ENCODE measurements around the gene ICAM1.

The ICAM1 gene

GRCh38 chr19:10245189-10245939, 25.6 kb upstream of the ICAM1 start:
- DNase-seq, result no peak

- DNase-seq, result no peak
Observed at GRCh38 chr19:10246511-10246910, 24.4 kb upstream of the ICAM1 start.

DNA sequence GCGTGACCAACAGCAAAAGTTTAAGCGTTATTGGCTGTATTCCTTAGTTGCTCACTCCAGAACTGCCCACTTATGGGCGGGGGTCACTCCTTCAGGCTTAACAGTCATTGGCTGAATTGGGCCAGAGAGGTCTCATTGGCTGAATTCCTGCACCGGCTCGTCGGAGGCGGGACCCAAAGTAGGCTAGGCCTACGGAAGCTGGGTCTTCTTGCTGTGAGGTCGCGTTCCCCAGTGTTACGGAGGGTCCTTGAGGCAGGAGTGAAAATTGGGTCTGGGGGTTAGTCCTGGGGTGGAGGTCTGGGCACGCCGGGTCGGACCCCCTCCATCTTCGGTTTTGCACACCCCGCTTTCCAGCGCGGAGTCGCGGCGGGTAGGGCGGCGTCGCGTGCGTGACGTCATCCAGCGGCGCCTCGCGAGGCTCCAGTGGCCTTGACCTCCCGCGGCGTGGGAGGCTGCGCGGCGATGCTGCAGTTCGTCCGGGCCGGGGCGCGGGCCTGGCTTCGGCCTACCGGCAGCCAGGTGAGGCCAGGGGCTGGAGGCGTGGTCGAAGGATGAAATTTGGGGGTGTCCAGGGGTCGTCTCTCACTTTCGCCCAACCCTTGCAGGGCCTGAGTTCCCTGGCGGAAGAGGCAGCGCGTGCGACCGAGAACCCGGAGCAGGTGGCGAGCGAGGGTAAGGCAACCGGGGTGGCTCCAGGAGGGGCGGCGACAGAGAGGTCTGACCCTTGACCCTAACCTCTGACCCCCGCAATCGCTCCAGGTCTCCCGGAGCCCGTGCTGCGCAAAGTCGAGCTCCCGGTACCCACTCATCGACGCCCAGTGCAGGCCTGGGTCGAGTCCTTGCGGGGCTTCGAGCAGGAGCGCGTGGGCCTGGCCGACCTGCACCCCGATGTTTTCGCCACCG, 18.9 kb upstream of the ICAM1 start, which contains the start of gene MRPL4:
Gene MRPL4 (plus strand): TSS at position 423 of the 903 bp plus-strand sequence. CDS start 40 bp downstream, at position 463.
- peak; percentile 99 for DNase-seq

DNA sequence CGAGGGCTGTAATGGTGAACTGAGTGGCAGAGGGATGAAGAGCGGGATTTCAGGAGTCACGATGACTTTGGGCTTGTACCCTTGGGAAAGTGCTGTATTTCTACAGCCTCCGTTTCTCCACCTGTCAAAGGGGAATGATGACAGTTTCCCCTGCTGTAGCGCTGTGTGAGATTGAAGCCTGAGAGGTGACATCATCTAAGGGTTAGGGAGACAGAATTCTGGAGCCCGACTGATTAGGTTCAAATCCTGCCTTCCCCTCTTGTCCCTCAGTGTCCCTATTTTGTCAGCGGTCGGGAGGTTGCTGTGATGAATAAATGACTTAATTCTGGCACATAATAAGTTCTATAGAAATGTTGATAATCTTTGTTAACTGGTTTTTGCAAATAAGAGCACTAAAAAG, 18.2 kb upstream of the ICAM1 start:
- no peak for DNase-seq

- no peak for DNase-seq
Observed at GRCh38 chr19:10254244-10254643, 16.7 kb upstream of the ICAM1 start.

- no peak for DNase-seq
Observed at GRCh38 chr19:10255358-10255757, 15.6 kb upstream of the ICAM1 start.

DNA sequence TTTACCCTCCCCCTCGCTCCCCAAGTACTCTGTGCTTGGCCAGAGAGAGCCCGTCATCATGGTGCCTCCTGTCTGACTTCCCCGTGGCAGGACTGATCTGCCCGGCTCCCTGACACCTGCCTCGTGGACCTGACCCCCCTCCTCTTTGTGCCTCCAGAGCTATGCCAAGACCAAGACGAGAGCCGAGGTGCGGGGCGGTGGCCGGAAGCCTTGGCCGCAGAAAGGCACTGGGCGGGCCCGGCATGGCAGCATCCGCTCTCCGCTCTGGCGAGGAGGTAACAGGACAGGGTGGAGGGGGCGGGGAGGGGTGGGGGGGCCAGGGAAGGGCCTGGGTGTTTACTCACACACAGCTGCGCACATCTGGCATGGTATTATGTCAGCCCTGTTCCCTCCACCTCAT, 14.4 kb upstream of the ICAM1 start:
- no peak for DNase-seq

GRCh38 chr19:10256970-10257615, 13.8 kb upstream of the ICAM1 start:
- DNase-seq, result no peak

- no peak for DNase-seq
Observed at GRCh38 chr19:10258080-10258710, 12.7 kb upstream of the ICAM1 start.

DNA sequence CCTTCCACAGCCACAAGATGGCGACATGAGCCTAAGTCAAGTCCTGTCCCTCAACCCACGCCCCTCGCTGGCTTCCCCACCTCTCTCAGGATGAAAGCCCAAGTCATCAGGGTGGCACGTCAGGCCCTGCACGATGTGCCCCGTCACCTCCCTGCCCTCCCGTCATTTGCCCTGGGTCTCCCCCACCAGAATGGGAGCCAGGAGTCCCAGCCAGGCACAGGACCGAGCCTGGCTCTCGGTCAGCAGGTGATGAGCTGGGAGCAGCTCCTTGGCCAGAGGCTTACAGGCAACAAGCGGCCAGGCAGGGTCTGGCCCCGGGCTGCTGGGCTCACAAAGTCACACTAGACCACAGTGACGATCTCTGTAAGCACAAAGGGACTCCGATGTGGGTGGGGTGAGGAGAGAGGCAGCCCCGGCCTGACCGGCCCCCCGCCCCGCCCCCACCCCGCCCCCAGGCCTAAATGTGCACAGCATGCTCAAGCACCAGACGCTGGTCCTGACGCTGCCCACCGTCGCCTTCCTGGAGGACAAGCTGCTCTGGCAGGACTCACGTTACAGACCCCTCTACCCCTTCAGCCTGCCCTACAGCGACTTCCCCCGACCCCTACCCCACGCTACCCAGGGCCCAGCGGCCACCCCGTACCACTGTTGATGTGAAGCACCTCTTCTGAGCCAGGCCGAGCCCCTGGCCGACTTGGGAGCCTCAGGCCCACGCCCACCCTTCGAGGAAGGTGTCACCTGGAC, 11.6 kb upstream of the ICAM1 start:
- peak; percentile 80 to 85 for DNase-seq

DNA sequence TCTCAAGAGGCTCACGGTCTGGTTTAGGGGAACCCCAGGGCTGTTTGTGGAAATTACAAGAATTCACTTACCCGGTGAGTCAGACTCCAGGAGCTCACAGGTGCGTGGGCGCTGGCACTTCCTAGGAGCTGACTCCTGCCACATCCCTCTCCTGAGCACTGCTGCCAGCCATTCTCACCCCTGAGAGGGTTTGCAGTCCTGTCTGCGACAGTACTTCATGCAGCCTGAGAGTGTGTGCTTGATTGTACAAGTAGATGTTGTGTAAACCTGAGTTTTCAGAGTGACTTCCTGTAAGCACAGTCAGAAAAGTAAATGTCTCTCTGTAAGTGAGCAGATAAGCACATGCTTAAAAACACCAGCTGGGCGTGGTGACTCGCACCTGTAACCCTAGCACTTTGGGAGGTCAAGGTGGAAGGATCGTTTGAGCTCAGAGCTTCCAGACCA, 10.8 kb upstream of the ICAM1 start:
- DNase-seq, result no peak

- DNase-seq, result no peak
Observed at GRCh38 chr19:10262771-10263170, 8.1 kb upstream of the ICAM1 start.

DNA sequence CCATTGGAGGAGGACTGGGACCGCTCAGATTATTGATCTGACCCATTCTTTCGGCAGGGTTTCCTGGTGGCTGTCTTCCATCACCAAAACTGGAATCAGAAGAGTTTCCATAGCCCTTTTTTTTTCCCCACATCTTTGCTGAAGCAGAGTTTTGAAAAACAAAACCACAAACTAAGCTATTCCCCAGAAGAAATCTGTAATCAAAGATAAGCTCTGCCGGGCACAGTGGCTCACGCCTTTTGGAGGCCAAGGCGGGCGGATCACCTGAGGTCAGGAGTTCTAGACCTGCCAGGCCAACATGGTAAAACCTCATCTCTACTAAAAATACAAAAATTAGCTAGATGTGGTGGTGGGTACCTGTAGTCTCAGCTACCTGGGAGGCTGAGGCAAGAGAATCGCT, 4.2 kb upstream of the ICAM1 start:
- DNase-seq, result no peak

DNA sequence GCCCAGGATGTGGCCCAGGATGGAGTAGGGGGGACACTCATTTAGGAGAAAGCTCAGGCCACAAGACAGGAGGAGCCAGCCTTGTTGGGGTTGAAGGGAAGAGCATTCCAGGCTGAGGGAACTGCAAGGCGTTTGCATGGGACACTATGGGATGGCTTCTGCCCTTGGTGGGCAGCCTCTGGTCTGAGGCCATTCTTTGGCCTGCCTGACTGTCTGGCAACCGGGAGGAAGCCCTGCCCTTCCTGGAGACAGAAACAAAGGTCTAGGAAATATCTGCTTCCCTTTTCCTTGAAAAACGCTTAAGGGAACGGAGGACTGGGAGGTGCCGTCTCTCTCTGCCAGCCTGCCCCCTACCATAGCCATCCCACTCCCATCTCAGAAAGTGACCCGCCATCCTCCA, 2.8 kb upstream of the ICAM1 start:
- no peak for DNase-seq

DNA sequence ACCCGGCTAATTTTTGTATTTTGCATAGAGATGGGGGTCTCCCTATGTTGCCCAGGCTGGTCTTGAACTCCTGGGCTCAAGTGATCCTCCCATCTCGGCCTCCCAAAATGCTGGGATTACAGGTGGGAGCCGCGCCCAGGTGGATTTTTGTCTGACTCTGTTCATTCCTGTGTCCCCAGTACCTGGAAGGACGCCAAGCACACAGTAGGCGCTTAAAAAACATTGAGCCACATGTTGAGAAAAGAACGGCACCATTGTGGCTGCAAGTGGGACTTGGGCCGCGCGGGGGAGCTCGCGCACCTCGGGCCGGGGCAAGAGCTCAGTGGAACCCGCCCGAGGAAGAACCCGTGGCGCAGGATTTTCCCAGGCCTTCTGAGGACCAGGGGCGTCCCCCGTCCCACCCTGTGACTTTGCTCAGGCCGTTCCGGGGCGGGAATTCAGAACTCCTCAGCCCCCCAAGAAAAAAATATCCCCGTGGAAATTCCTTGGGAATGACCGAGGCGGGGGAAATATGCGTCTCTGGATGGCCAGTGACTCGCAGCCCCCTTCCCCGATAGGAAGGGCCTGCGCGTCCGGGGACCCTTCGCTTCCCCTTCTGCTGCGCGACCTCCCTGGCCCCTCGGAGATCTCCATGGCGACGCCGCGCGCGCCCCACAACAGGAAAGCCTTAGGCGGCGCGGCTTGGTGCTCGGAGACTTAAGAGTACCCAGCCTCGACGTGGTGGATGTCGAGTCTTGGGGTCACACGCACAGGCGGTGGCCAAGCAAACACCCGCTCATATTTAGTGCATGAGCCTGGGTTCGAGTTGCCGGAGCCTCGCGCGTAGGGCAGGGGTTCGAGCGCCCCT, 1.4 kb upstream of the ICAM1 start:
- DNase-seq, result peak; percentile 44 to 74

- DNase-seq, result no peak
Observed at GRCh38 chr19:10270180-10270615, 722 bp upstream of the ICAM1 start.

- DNase-seq, result no peak
Observed at GRCh38 chr19:10271543-10272086, 695 bp downstream of the ICAM1 start.

DNA sequence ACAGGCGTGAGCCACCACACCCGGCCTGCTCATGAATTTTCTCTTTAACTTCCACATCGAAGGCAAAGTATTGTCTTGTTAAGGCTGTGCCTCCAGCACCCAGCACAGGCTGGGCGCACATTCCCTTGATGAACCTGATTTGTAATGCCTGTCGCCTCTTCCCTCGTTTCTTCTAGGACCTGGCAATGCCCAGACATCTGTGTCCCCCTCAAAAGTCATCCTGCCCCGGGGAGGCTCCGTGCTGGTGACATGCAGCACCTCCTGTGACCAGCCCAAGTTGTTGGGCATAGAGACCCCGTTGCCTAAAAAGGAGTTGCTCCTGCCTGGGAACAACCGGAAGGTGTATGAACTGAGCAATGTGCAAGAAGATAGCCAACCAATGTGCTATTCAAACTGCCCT, 3.7 kb downstream of the ICAM1 start:
- DNase-seq, result no peak

- no peak for DNase-seq
Observed at GRCh38 chr19:10277795-10278589, 7.1 kb downstream of the ICAM1 start.

- no peak for DNase-seq
Observed at GRCh38 chr19:10278935-10279334, 8.0 kb downstream of the ICAM1 start.

Measured in NCI-H524 (cell line).